WTC11 (cell line): Measurements from ENCODE around the gene PIK3C2B. TPM values are rescaled to one million over a fixed set of nuclear protein-coding genes. Genes with fewer than 3 reads are reported as not detected.
A peak's percentile ranks its signal among the peaks of the same experiment; 100 is the strongest.

ENCODE experiments used
- ATAC-seq: fragments of 200-7000 bp; cut with Tn5 transposase; 2 replicates; pipeline ENCODE4 v1.10.0; 2021; ENCODE audit warnings: mild to moderate bottlenecking, moderate library complexity
- CTCF ChIA-PET: fragments of 300-600 bp; sonication (Branson Sonifier 250); formaldehyde crosslinking; loops from one replicate; lab custom pipeline; 2021; ENCODE audit warnings: antibody characterized with exemption; lab: Charles Lee
- POLR2A ChIA-PET: fragments of 350-600 bp; sonication (Branson Sonifier 250); formaldehyde crosslinking; loops from one replicate; lab custom pipeline; 2021; ENCODE audit warnings: antibody characterized with exemption; lab: Charles Lee
- DNase-seq: peaks from one replicate; pipeline ENCODE4 v3.0.0; 2021; ENCODE audit warnings: low spot score
- H3K27ac Mint-ChIP-seq: 2 replicates; pipeline ENCODE4 v1.8.0; 2021; ENCODE audit warnings: mixed read lengths
- H3K27me3 Mint-ChIP-seq: 2 replicates; pipeline ENCODE4 v1.8.0; 2021; ENCODE audit warnings: low read depth, mild to moderate bottlenecking, moderate library complexity, mixed read lengths
- H3K36me3 Mint-ChIP-seq: 2 replicates; pipeline ENCODE4 v1.8.0; 2021; ENCODE audit warnings: mixed read lengths
- H3K4me1 Mint-ChIP-seq: 2 replicates; pipeline ENCODE4 v1.8.0; 2022; ENCODE audit warnings: mixed read lengths
- H3K4me3 Mint-ChIP-seq: 2 replicates; pipeline ENCODE4 v1.8.0; 2021; ENCODE audit warnings: mild to moderate bottlenecking, moderate library complexity, mixed read lengths
- H3K9me3 Mint-ChIP-seq: 2 replicates; pipeline ENCODE4 v1.8.0; 2021; ENCODE audit warnings: mixed read lengths
- CREM ChIP-seq: sonication (generic); formaldehyde crosslinking; IDR thresholded peaks from 2 replicates; pipeline ENCODE4 v1.8.1; 2022; ENCODE audit warnings: mild to moderate bottlenecking, missing genetic modification reagents, moderate library complexity
- FOXJ3 ChIP-seq: sonication (generic); formaldehyde crosslinking; IDR thresholded peaks from 2 replicates; pipeline ENCODE4 v1.9.0; 2021; ENCODE audit warnings: missing genetic modification reagents, mild to moderate bottlenecking, borderline replicate concordance
- GRHL2 ChIP-seq: fragments of 250-450 bp; sonication (Bioruptor Pico); IDR thresholded peaks from 2 replicates; pipeline ENCODE4 v1.8.0; 2022; ENCODE audit warnings: mild to moderate bottlenecking, moderate library complexity; ENCODE audit not compliant: insufficient replicate concordance, severe bottlenecking
- NFYB ChIP-seq: sonication (generic); formaldehyde crosslinking; conservative IDR thresholded peaks from 2 replicates; pipeline ENCODE4 v1.8.0; 2022; ENCODE audit warnings: low read depth, missing genetic modification reagents
- RELA ChIP-seq: sonication (generic); formaldehyde crosslinking; IDR thresholded peaks from 2 replicates; pipeline ENCODE4 v1.8.1; 2022; ENCODE audit warnings: missing genetic modification reagents, mild to moderate bottlenecking, borderline replicate concordance
- TEAD4 ChIP-seq: sonication (generic); formaldehyde crosslinking; IDR thresholded peaks from 2 replicates; pipeline ENCODE4 v1.8.0; 2022; ENCODE audit warnings: mild to moderate bottlenecking, missing genetic modification reagents
- ZNF416 ChIP-seq: fragments of 250-450 bp; sonication (Bioruptor Pico); IDR thresholded peaks from 2 replicates; pipeline ENCODE4 v1.9.0; 2021; ENCODE audit warnings: mild to moderate bottlenecking, inconsistent platforms
- ZNF671 ChIP-seq: fragments of 250-450 bp; sonication (Bioruptor Pico); IDR thresholded peaks from 2 replicates; pipeline ENCODE4 v1.8.0; 2021; ENCODE audit warnings: mild to moderate bottlenecking
- total RNA-seq: library from RNA; stranded (reverse); gene quantifications from 3 replicates; pipeline ENCODE4 v1.2.3, GENCODE V29; 2021
- TF ChIP-seq, protein P1 (sequence below): sonication (generic); formaldehyde crosslinking; IDR thresholded peaks from 2 replicates; pipeline ENCODE4 v1.8.1; 2023; ENCODE audit warnings: mild to moderate bottlenecking, missing genetic modification reagents, moderate library complexity
- TF ChIP-seq, protein P2 (sequence below): fragments of 250-450 bp; sonication (Bioruptor Pico); IDR thresholded peaks from 2 replicates; pipeline ENCODE4 v2.1.2; 2022; ENCODE audit warnings: mild to moderate bottlenecking, moderate library complexity
- TF ChIP-seq, protein P3 (sequence below): sonication (generic); formaldehyde crosslinking; IDR thresholded peaks from 2 replicates; pipeline ENCODE4 v1.8.1; 2023; ENCODE audit warnings: mild to moderate bottlenecking, moderate library complexity, missing genetic modification reagents
- TF ChIP-seq, protein P4 (sequence below): sonication (generic); formaldehyde crosslinking; IDR thresholded peaks from 2 replicates; pipeline ENCODE4 v1.8.1; 2022; ENCODE audit warnings: low read depth, missing genetic modification reagents, borderline replicate concordance
- TF ChIP-seq, protein P5 (sequence below): fragments of 250-450 bp; sonication (Bioruptor Pico); IDR thresholded peaks from 2 replicates; pipeline ENCODE4 v1.9.0; 2021; ENCODE audit warnings: mild to moderate bottlenecking
- TF ChIP-seq, protein P6 (sequence below): sonication (generic); formaldehyde crosslinking; IDR thresholded peaks from 2 replicates; pipeline ENCODE4 v1.8.0; 2023; ENCODE audit warnings: missing genetic modification reagents

Gene PIK3C2B
- total RNA-seq, 1 experiment from 2014 or later = 27.7 TPM

DNA sequence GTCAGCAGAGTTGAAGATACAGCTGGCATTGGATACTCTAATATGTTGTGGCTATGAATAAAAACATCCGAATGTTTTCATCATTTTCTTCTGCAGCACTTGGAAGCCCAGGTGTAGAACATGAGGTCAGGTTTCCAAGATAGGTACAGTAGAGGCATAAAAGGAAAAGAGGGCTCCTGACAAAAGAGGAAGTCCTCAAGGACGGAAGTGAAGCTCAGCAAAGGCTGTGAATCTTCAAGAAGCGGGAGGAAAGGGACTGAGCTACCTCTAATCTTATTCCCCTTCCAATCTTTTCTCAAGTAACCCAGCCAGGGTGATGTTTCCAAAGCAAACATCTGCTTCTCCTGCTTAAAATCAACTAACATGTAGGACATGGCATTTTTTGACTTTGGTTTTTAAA lies 4.4 kb upstream of the PIK3C2B start:
- Mint-ChIP-seq H3K27me3 (peaks cover 5% of the 10 kb centered on the region), H3K4me1 (peaks cover 20% of the 10 kb centered on the region), H3K36me3 (no peaks in the 10 kb centered on the region), H3K27ac (no peak overlapping the region), H3K9me3 (no peaks in the 10 kb centered on the region), H3K4me3 (no peak overlapping the region)
- ATAC-seq (no peak), DNase-seq (no peak)
- ChIA-PET CTCF (interaction anchor here (0.9 to 19.5 kb wide), 5 partner anchors 14 to 308 kb away, joined by 3 to 906 read pairs (median 22); no protein-coding TSS in a partner anchor), POLR2A (no interaction called here)
- TF ChIP-seq CREM (CRISPR knock-in tag) (no peak), ZNF416 (CRISPR knock-in tag) (no peak), RELA (no peak)
- TF ChIP-seq, protein P1, sequence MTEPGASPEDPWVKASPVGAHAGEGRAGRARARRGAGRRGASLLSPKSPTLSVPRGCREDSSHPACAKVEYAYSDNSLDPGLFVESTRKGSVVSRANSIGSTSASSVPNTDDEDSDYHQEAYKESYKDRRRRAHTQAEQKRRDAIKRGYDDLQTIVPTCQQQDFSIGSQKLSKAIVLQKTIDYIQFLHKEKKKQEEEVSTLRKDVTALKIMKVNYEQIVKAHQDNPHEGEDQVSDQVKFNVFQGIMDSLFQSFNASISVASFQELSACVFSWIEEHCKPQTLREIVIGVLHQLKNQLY (CRISPR knock-in tag) = no peak
- TF ChIP-seq, protein P2, sequence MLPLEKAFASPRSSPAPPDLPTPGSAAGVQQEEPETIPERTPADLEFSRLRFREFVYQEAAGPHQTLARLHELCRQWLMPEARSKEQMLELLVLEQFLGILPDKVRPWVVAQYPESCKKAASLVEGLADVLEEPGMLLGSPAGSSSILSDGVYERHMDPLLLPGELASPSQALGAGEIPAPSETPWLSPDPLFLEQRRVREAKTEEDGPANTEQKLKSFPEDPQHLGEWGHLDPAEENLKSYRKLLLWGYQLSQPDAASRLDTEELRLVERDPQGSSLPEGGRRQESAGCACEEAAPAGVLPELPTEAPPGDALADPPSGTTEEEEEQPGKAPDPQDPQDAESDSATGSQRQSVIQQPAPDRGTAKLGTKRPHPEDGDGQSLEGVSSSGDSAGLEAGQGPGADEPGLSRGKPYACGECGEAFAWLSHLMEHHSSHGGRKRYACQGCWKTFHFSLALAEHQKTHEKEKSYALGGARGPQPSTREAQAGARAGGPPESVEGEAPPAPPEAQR = no peak
- TF ChIP-seq, protein P3, sequence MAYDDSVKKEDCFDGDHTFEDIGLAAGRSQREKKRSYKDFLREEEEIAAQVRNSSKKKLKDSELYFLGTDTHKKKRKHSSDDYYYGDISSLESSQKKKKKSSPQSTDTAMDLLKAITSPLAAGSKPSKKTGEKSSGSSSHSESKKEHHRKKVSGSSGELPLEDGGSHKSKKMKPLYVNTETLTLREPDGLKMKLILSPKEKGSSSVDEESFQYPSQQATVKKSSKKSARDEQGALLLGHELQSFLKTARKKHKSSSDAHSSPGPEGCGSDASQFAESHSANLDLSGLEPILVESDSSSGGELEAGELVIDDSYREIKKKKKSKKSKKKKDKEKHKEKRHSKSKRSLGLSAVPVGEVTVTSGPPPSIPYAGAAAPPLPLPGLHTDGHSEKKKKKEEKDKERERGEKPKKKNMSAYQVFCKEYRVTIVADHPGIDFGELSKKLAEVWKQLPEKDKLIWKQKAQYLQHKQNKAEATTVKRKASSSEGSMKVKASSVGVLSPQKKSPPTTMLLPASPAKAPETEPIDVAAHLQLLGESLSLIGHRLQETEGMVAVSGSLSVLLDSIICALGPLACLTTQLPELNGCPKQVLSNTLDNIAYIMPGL (CRISPR knock-in tag) = no peak
- TF ChIP-seq, protein P4, sequence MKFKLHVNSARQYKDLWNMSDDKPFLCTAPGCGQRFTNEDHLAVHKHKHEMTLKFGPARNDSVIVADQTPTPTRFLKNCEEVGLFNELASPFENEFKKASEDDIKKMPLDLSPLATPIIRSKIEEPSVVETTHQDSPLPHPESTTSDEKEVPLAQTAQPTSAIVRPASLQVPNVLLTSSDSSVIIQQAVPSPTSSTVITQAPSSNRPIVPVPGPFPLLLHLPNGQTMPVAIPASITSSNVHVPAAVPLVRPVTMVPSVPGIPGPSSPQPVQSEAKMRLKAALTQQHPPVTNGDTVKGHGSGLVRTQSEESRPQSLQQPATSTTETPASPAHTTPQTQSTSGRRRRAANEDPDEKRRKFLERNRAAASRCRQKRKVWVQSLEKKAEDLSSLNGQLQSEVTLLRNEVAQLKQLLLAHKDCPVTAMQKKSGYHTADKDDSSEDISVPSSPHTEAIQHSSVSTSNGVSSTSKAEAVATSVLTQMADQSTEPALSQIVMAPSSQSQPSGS (CRISPR knock-in tag) = no peak

DNA sequence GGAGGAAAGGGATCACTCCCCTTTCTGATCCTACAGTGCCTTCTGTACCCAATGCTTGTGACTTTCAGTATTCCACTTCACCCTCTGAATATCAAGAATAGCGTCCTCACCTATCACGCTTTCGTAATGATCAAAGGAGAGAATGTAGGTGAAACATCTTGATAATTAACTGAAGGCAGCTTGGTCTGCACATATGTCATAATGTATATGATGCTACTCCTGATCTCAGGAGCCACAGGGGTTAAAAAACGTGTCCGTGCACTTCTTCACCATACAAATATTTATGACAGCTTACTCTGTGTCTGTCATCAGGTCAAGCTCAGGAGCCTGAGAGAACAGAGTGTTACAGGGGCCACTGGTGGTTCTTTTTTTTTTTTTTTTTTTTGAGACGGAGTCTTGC lies 1.2 kb upstream of the PIK3C2B start:
- DNase-seq = no peak
- no peak for ATAC-seq

DNA sequence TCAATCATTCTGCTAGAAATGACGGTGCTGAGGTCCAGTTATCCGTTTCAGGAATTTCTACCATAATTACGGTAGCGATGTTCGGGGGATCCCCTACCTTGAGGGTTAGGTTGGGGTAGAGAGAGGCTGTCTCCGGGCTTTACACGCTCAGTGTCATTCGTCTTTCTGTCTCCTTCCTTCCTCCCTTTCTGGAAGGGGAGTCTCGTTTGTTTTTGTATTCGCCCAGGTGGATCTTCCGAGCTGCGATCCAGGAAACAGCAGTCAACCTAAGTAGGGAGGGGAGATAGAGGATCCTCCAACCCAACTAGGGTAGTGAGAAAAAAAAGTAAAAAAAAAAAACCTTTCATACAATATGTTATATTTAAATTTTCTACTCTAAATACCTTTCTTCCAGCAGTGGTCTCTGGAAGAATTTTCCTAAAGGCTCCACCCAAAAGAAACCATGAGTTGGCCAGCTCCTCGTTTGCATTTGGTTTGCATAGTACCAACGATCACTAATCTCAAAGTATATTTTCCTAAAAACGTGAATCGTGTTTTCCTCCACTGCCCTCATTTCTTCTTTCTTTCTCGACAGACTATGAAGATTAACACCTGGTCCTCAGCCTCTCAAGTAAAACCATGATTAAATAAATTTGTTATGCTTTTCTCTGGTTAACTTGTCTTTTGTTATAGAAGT lies 611 bp upstream of the PIK3C2B start:
- ATAC-seq = no peak; the same call in 1 of the 2 replicates
- H3K27me3 Mint-ChIP-seq = peaks cover 5% of the 10 kb centered on the region
- H3K4me1 Mint-ChIP-seq = peaks cover 33% of the 10 kb centered on the region
- H3K27ac Mint-ChIP-seq = peak overlapping the region; percentile 64
- TF ChIP-seq NFYB (CRISPR knock-in tag) = no peak
- TF ChIP-seq TEAD4 (CRISPR knock-in tag) = no peak
- no peak for TF ChIP-seq GRHL2 (CRISPR knock-in tag)
- TF ChIP-seq, protein P5, sequence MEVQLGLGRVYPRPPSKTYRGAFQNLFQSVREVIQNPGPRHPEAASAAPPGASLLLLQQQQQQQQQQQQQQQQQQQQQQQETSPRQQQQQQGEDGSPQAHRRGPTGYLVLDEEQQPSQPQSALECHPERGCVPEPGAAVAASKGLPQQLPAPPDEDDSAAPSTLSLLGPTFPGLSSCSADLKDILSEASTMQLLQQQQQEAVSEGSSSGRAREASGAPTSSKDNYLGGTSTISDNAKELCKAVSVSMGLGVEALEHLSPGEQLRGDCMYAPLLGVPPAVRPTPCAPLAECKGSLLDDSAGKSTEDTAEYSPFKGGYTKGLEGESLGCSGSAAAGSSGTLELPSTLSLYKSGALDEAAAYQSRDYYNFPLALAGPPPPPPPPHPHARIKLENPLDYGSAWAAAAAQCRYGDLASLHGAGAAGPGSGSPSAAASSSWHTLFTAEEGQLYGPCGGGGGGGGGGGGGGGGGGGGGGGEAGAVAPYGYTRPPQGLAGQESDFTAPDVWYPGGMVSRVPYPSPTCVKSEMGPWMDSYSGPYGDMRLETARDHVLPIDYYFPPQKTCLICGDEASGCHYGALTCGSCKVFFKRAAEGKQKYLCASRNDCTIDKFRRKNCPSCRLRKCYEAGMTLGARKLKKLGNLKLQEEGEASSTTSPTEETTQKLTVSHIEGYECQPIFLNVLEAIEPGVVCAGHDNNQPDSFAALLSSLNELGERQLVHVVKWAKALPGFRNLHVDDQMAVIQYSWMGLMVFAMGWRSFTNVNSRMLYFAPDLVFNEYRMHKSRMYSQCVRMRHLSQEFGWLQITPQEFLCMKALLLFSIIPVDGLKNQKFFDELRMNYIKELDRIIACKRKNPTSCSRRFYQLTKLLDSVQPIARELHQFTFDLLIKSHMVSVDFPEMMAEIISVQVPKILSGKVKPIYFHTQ = no peak
- TF ChIP-seq FOXJ3 = no peak
- H3K4me3 Mint-ChIP-seq = peak overlapping the region; percentile 93
- H3K9me3 Mint-ChIP-seq = no peaks in the 10 kb centered on the region
- DNase-seq = no peak
- ChIA-PET CTCF (interaction anchor here (1.1 to 19.5 kb wide), 17 partner anchors 7 to 312 kb away, joined by 3 to 906 read pairs (median 8); partner anchors contain the start of gene MDM4), POLR2A (interaction anchor here (0.6 to 3.7 kb wide), 10 partner anchors 12 to 961 kb away, joined by 3 to 27 read pairs (median 4); partner anchors contain the start of genes BLACAT1 and MDM4)
- no peaks in the 10 kb centered on the region for H3K36me3 Mint-ChIP-seq

More for the DNA sequence above, 1.2 kb upstream of the PIK3C2B start:
- CTCF ChIA-PET = interaction anchor here (1.0 to 19.5 kb wide), 7 partner anchors 11 to 97 kb away, joined by 3 to 906 read pairs (median 23); no protein-coding TSS in a partner anchor
- no peaks in the 10 kb centered on the region for H3K36me3 Mint-ChIP-seq
- POLR2A ChIA-PET = interaction anchor here (0.6 to 3.7 kb wide), 7 partner anchors 8 to 960 kb away, joined by 3 to 27 read pairs (median 5); partner anchors contain the start of genes BLACAT1 and MDM4
- no peak overlapping the region for H3K27ac Mint-ChIP-seq
- no peak for TF ChIP-seq ZNF416 (CRISPR knock-in tag)
- TF ChIP-seq ZNF671 (CRISPR knock-in tag) = no peak
- TF ChIP-seq, protein P6, sequence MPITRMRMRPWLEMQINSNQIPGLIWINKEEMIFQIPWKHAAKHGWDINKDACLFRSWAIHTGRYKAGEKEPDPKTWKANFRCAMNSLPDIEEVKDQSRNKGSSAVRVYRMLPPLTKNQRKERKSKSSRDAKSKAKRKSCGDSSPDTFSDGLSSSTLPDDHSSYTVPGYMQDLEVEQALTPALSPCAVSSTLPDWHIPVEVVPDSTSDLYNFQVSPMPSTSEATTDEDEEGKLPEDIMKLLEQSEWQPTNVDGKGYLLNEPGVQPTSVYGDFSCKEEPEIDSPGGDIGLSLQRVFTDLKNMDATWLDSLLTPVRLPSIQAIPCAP (CRISPR knock-in tag) = no peak
- H3K27me3 Mint-ChIP-seq = peaks cover 5% of the 10 kb centered on the region
- H3K4me3 Mint-ChIP-seq = peak overlapping the region; percentile 93
- no peaks in the 10 kb centered on the region for H3K9me3 Mint-ChIP-seq
- H3K4me1 Mint-ChIP-seq = peaks cover 33% of the 10 kb centered on the region
